Mucosa of descending colon (tissue), 3 donors: ENCODE measurements around the gene MRPL24. TPM values are rescaled to one million over a fixed set of nuclear protein-coding genes. Genes with fewer than 3 reads are reported as not detected.
A peak's percentile ranks its signal among the peaks of the same experiment; 100 is the strongest.

Experiments used
- ATAC-seq: fragments of 200-7000 bp; cut with Tn5 transposase; one replicate; pipeline ENCODE4 v1.9.1; 2020; ENCODE audit warnings: mild to moderate bottlenecking, moderate library complexity
- DNase-seq, 3 donors: peaks; one replicate each; pipeline ENCODE4 v3.0.0-alpha.2; 2020
- H3K36me3 ChIP-seq: fragments of 200-600 bp; one replicate; pipeline ENCODE4 v1.8.0; 2021; ENCODE audit warnings: low read depth, mild to moderate bottlenecking
- H3K4me1 ChIP-seq: fragments of 200-600 bp; one replicate; pipeline ENCODE4 v1.8.0; 2021; ENCODE audit warnings: low read depth, mild to moderate bottlenecking
- H3K4me3 ChIP-seq: fragments of 200-600 bp; one replicate; pipeline ENCODE4 v1.8.0; 2021; ENCODE audit warnings: mild to moderate bottlenecking
- H3K9me3 ChIP-seq: fragments of 200-600 bp; one replicate; pipeline ENCODE4 v1.8.0; 2021; ENCODE audit warnings: mild to moderate bottlenecking
- intact Hi-C, 2 donors: fragments of 100-400 bp; cut with DNase I in 1 of 2; cut with micrococcal nuclease in 1 of 2; formaldehyde crosslinking; loops; one replicate each; pipeline versions ENCODE4 v1.11.0 to v1.11.1; 2022; cut with DNase I, micrococcal nuclease
- total RNA-seq, 3 donors: library from RNA; stranded (reverse); fragmentation: NEBNext Ultra II Directional in 2 of 3; extraction: Animal tissue kit (Norgen Biotek cat#: 25700) in 2 of 3; gene quantifications; one replicate each; pipeline versions ENCODE4 v1.2.1 to v1.2.4, GENCODE V29; 2021 to 2023
- TF ChIP-seq, protein P1 (sequence below): fragments of 200-600 bp; IDR thresholded peaks from one replicate; pipeline ENCODE4 v1.8.0; 2022; ENCODE audit warnings: antibody characterized with exemption, mild to moderate bottlenecking
- donor health status: DM: no; HTN: no; CAD: no; lungs with moderate emphysema.
- donor health status: DM: no; HTN: no; CAD: no.
- donor health status: DM: no; HTN: yes; CAD: no.

The MRPL24 gene
- total RNA-seq, 3 donors from 2014 or later = 50.1 to 61.7 (median 57.6) TPM

DNA sequence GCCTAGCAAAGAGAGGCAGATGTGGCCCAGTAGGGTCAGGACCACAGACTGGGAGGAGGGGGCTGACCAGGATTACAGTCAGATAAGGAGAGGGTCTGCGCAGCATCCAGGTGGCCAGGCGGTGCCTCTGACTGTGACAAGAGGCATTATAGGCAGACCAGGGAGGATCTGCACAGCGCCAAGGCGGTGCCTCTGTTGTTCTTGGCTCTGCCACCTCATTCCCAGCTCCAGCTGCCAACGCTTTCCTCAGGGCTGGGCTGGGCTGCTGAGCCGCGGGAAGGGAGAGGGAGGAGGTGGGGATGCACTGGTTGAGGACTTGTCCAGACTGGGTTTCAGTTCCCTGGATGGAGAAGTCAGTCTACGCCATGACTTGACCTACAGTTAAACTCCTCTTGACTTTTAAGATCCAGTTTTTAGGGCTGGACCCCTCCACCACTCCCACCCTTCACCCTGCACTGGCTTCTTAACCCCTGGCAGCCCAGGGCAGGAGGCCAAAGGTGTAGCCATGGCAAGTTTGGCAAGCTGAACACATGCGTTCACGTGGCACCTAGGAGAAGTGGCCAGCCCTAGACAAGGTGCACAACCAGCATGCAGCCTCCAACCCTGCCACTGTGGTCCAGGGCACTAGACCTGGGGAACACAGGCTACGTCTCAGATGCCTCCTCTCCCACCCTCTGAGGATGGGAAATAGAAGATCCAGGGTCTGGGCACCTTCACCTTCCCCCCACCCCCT is 31.0 kb downstream of the MRPL24 start:
- ATAC-seq = peak; percentile 82
- Histone ChIP-seq H3K36me3 (no peaks in the 10 kb centered on the region), H3K4me1 (peaks cover 21% of the 10 kb centered on the region), H3K9me3 (no peaks in the 10 kb centered on the region), H3K4me3 (no peak overlapping the region)
- TF ChIP-seq, protein P1, sequence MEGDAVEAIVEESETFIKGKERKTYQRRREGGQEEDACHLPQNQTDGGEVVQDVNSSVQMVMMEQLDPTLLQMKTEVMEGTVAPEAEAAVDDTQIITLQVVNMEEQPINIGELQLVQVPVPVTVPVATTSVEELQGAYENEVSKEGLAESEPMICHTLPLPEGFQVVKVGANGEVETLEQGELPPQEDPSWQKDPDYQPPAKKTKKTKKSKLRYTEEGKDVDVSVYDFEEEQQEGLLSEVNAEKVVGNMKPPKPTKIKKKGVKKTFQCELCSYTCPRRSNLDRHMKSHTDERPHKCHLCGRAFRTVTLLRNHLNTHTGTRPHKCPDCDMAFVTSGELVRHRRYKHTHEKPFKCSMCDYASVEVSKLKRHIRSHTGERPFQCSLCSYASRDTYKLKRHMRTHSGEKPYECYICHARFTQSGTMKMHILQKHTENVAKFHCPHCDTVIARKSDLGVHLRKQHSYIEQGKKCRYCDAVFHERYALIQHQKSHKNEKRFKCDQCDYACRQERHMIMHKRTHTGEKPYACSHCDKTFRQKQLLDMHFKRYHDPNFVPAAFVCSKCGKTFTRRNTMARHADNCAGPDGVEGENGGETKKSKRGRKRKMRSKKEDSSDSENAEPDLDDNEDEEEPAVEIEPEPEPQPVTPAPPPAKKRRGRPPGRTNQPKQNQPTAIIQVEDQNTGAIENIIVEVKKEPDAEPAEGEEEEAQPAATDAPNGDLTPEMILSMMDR = no peak
- peak; percentile 63 to 75 (median 71) for DNase-seq
- intact Hi-C loops = no loop called here

DNA sequence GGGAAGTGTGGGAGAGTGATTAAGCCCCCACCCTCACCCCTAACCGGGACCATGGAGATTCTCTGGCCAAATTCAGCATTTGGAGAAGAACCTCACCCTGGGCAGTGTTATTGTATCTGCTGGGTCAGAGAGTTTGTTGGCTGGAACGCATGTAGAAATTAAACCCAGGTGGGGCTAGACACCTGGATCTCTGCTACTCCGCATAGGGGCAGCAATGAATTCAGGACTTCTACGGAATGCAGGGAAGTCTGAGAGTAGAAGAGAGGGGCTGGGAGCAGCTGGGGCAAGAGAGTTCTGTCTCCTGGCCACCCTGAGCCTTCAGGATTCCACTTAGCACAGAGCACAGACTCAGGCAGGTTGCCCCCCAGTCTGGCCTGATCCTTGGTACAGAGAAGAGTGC is 31.9 kb downstream of the MRPL24 start:
- H3K4me1 ChIP-seq = peaks cover 26% of the 10 kb centered on the region

DNA sequence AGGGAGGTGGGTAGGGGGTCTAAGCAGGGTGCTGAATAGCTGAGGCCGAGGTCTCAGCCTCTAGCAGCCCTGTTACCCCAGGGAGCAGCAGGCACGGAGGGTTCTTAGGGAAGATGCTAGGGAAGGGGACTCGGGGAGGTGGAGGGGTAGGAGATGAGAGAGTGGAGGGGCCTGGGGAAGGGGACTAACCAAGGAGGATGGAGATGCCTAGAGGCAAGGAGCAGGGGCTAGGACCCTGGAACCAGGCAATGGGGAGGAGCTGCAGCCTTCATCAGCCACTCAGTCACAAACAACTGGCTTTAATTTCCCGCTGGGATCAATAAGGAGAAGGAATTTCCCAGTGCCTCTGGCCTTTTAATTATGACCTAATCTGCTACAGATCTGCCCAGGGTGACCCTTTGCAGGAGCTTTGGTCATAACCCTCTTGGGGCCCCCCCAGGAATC is 32.6 kb downstream of the MRPL24 start:
- peaks cover 26% of the 10 kb centered on the region for H3K4me1 ChIP-seq
- no peaks in the 10 kb centered on the region for H3K9me3 ChIP-seq
- TF ChIP-seq, protein P1 = no peak
- no peaks in the 10 kb centered on the region for H3K36me3 ChIP-seq
- DNase-seq (no peak), ATAC-seq (no peak)
- no peak overlapping the region for H3K4me3 ChIP-seq
- intact Hi-C loops = no loop called here

More for the DNA sequence above, 31.9 kb downstream of the MRPL24 start:
- TF ChIP-seq, protein P1 = no peak
- ATAC-seq (no peak), DNase-seq (no peak)
- intact Hi-C loops = no loop called here
- Histone ChIP-seq H3K9me3 (no peaks in the 10 kb centered on the region), H3K36me3 (no peaks in the 10 kb centered on the region), H3K4me3 (no peak overlapping the region)

DNA sequence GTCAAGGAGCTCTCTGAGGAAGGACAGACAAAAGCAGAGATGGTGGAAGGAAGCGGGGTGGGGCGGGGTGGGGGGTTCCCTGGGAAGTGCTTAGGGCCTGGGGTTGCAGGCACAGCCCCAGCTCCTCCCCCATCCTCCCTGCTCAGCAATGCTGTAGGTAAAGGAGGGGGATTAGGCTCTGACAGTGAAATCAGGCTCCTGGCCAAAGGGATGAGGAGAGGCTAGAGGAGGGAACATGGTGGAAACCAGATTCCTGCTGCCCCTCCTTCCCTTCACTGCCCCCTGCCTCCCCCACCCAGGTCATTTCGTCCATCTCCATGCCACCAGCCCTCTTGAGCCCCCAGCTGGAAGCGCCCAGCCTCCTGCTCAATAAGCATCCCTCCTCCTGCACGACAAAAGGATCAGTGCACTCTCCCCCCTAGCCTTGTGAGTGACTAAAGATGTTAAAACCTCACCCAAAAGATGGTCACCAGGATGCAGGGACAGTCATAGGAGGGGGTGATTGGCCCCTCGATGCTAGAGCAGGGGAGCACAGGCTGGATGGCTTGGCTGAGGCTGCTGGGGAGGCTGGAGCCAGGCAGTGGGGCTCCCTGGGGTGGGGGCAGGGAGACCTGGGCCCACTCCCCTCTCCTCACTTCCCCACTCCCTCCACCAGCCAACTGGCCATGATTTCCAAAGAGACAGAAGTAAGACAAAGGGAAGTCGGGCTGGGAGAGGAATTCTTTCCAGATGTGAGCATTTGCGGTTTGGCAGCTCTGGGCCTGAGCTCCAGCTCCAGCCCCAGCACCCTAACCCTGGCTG is 33.3 kb downstream of the MRPL24 start:
- no peaks in the 10 kb centered on the region for H3K36me3 ChIP-seq

DNA sequence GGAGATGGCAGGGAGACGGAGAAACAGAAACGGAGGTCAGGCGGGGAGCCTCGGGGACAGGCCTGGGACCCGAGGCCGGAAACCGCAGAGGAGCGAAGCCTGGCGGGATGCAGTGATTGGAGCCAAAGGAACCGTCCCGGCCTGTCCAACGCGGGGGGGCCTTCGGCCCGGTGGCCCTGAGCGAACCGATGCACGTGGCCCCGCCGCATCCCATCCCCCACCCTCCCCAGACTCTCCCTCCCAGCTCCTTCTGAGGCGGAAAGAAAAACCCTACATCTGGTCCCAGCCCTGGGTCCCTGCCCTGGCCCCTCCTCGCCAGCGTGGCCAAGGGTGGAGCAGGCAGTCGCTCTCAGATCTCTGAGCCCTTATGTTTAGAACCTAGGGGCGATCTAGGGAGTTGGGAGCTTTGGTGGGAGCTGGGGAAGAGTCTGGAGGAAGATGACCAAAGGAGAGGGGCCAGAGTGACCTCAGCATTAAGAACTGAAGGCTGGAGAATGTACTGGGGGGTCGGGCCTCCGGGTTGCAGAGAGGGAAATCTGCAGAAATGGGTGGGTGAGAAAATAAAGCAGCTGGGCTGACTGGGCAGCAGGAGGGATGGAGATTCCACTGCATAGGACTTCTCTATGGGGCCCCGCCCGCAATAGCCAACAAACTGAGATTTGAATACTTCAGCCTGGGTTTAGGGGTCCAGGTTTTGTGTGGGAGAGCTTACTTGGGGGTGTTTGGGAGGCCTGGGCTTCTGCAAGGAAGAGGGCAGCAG is 34.1 kb downstream of the MRPL24 start:
- Histone ChIP-seq H3K4me1 (peaks cover 26% of the 10 kb centered on the region), H3K36me3 (no peaks in the 10 kb centered on the region), H3K4me3 (no peak overlapping the region), H3K9me3 (no peaks in the 10 kb centered on the region)
- TF ChIP-seq, protein P1 = no peak
- DNase-seq (peak; percentile 54 to 72 (median 55)), ATAC-seq (peak; percentile 40)
- intact Hi-C loops = no loop called here

More for the DNA sequence above, 33.3 kb downstream of the MRPL24 start:
- TF ChIP-seq, protein P1 = no peak
- Histone ChIP-seq H3K4me3 (no peak overlapping the region), H3K4me1 (peaks cover 26% of the 10 kb centered on the region), H3K9me3 (no peaks in the 10 kb centered on the region)
- intact Hi-C loops = no loop called here
- no peak for DNase-seq
- no peak for ATAC-seq
